SH-SY5Y (cell line): ENCODE measurements around the gene ATP2B2.

Experiments
- GATA2 ChIP-seq: IDR thresholded peaks from 2 replicates; pipeline ENCODE4 v1.6.1; 2011; ENCODE audit warnings: mild to moderate bottlenecking, low read depth, low read length
- GATA3 ChIP-seq: IDR thresholded peaks from 2 replicates; pipeline ENCODE4 v1.6.1; 2011; ENCODE audit warnings: low read depth, mild to moderate bottlenecking, low read length, moderate library complexity

Gene ATP2B2

GRCh38 chr3:10438902-10439610 is 66.3 kb downstream of the ATP2B2 start:
- TF ChIP-seq GATA2 (no peak), GATA3 (no peak)

- no peak for TF ChIP-seq GATA2
Observed at GRCh38 chr3:10437995-10438901, 67.1 kb downstream of the ATP2B2 start.

GRCh38 chr3:10437272-10437994 is 68.0 kb downstream of the ATP2B2 start:
- TF ChIP-seq GATA3 (no peak), GATA2 (no peak)

GRCh38 chr3:10435850-10436249 is 69.5 kb downstream of the ATP2B2 start:
- TF ChIP-seq GATA3 (no peak), GATA2 (no peak)

- no peak for TF ChIP-seq GATA3
- TF ChIP-seq GATA2 = no peak
Observed at GRCh38 chr3:10434938-10435336, 70.4 kb downstream of the ATP2B2 start.

GRCh38 chr3:10434144-10434937 is 71.0 kb downstream of the ATP2B2 start:
- TF ChIP-seq GATA2 (no peak), GATA3 (no peak)

- TF ChIP-seq GATA3 (no peak), GATA2 (no peak)
Observed at GRCh38 chr3:10432931-10433330, 72.5 kb downstream of the ATP2B2 start.

- TF ChIP-seq GATA3 = no peak; the same call in 1 of the 2 replicates
- TF ChIP-seq GATA2 = peak; percentile 96
Observed at GRCh38 chr3:10432156-10432845, 73.1 kb downstream of the ATP2B2 start.

GRCh38 chr3:10430805-10431204 is 74.6 kb downstream of the ATP2B2 start:
- TF ChIP-seq GATA3 = no peak
- no peak for TF ChIP-seq GATA2

- TF ChIP-seq GATA2 (no peak), GATA3 (no peak)
Observed at GRCh38 chr3:10428406-10429091, 76.8 kb downstream of the ATP2B2 start.

GRCh38 chr3:10426346-10427220 is 78.8 kb downstream of the ATP2B2 start:
- TF ChIP-seq GATA3 = no peak
- TF ChIP-seq GATA2 = no peak
